CD4-positive, alpha-beta memory T cell (primary cell): ENCODE measurements around the gene FXR2. TPM values are rescaled to one million over a fixed set of nuclear protein-coding genes. Genes with fewer than 3 reads are reported as not detected.

Experiments used
- CTCF ChIA-PET: fragments of 350-600 bp; sonication (Branson Sonifier 250); formaldehyde crosslinking; loops from one replicate; lab custom pipeline; 2021; ENCODE audit warnings: inconsistent platforms; ENCODE audit not compliant: partially characterized antibody; lab: Charles Lee
- POLR2A ChIA-PET: fragments of 350-600 bp; sonication (Branson Sonifier 250); formaldehyde crosslinking; loops from one replicate; lab custom pipeline; 2021; ENCODE audit not compliant: partially characterized antibody; lab: Charles Lee
- DNase-seq, 5 donors: peaks; one replicate each; pipeline versions ENCODE4 v3.0.0 to v3.0.0-alpha.2; 2020 to 2022; ENCODE audit warnings: mixed read lengths in 1 of 5
- H3K27ac ChIP-seq: one replicate; pipeline ENCODE4 v1.7.0; 2013; ENCODE audit warnings: low read depth, low read length
- H3K27me3 ChIP-seq: 2 replicates; pipeline ENCODE4 v1.7.0; 2013; ENCODE audit warnings: mild to moderate bottlenecking, low read length, moderate library complexity; ENCODE audit not compliant: insufficient read depth
- H3K36me3 ChIP-seq: 2 replicates; pipeline ENCODE4 v1.7.0; 2013; ENCODE audit warnings: mild to moderate bottlenecking, low read length, moderate library complexity; ENCODE audit not compliant: insufficient read depth
- H3K4me1 ChIP-seq: 2 replicates; pipeline ENCODE4 v1.7.0; 2013; ENCODE audit warnings: mild to moderate bottlenecking, low read length, moderate library complexity; ENCODE audit not compliant: insufficient read depth
- H3K4me3 ChIP-seq, 2 donors: one replicate each; pipeline ENCODE4 v1.7.0; 2013; ENCODE audit warnings: low read length in 2 of 2, mild to moderate bottlenecking in 1 of 2
- H3K9me3 ChIP-seq, 2 donors: one replicate each; pipeline ENCODE4 v1.7.0; 2013; ENCODE audit warnings: low read length in 2 of 2, control low read depth in 1 of 2; ENCODE audit not compliant: control insufficient read depth in 1 of 2
- H3K27ac Mint-ChIP-seq, 7 donors: one replicate each; pipeline ENCODE4 v1.8.0; 2020 to 2021; ENCODE audit warnings: mixed read lengths in 7 of 7, mild to moderate bottlenecking in 6 of 7, inconsistent platforms in 3 of 7, moderate library complexity in 3 of 7
- H3K27me3 Mint-ChIP-seq, 2 donors: one replicate each; pipeline ENCODE4 v1.8.0; 2020 to 2021; ENCODE audit warnings: mixed read lengths in 2 of 2
- H3K36me3 Mint-ChIP-seq, 2 donors: one replicate each; pipeline ENCODE4 v1.8.0; 2020 to 2021; ENCODE audit warnings: mixed read lengths in 2 of 2, inconsistent platforms in 1 of 2, mild to moderate bottlenecking in 1 of 2
- H3K4me1 Mint-ChIP-seq, 4 donors: one replicate each; pipeline ENCODE4 v1.8.0; 2020 to 2021; ENCODE audit warnings: mixed read lengths in 4 of 4, mild to moderate bottlenecking in 1 of 4
- H3K4me3 Mint-ChIP-seq, 8 donors: one replicate each; pipeline ENCODE4 v1.8.0; 2020 to 2021; ENCODE audit warnings: mixed read lengths in 8 of 8, mild to moderate bottlenecking in 7 of 8, moderate library complexity in 6 of 8, inconsistent platforms in 3 of 8
- H3K9me3 Mint-ChIP-seq, 8 donors: one replicate each; pipeline ENCODE4 v1.8.0; 2020 to 2021; ENCODE audit warnings: mixed read lengths in 8 of 8, mild to moderate bottlenecking in 5 of 8, inconsistent platforms in 3 of 8, moderate library complexity in 1 of 8
- intact Hi-C: fragments of 100-400 bp; cut with micrococcal nuclease; formaldehyde crosslinking; loops from one replicate; pipeline ENCODE4 v1.15.1; 2023
- polyA plus RNA-seq, 2 donors: library from polyadenylated mRNA; unstranded; fragments of 300-500 nt; fragmentation: Illumina TruSeq; gene quantifications; one replicate each; pipeline ENCODE4 v1.2.3, GENCODE V29; 2021
- total RNA-seq, 2 experiments: library from RNA; stranded (reverse); gene quantifications; one replicate each; pipeline ENCODE4 v1.2.3, GENCODE V29; 2021

Gene FXR2
- total and polyA plus RNA-seq, 4 experiments from 2014 or later: 9.2 to 46.6 (median 31.4) TPM

DNA sequence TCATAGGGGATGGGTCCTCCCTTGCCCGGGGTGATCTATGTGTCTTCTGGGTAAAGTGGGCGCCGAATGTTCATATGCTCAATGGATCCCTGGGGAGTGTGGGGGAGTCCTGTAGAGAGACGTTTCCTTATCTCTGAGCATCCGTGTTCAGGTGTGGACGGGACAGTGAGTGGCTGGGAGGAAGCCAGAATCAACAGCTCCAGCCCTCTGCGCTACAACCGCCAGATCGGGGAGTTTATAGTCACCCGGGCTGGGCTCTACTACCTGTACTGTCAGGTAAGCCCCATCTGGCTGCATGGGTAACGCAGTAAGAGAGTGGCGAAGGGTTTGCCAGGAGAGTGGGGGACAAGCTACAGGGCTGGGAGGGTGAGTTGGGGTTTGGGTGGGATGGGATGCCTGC is 58.1 kb downstream of the FXR2 start:
- H3K4me3 Mint-ChIP-seq: no peak overlapping the region
- CTCF ChIA-PET: interaction anchor here (0.6 to 2.6 kb wide), 4 partner anchors 42 to 201 kb away, joined by 3 to 8 read pairs (median 4); partner anchors contain the start of genes TMEM95 and WRAP53

DNA sequence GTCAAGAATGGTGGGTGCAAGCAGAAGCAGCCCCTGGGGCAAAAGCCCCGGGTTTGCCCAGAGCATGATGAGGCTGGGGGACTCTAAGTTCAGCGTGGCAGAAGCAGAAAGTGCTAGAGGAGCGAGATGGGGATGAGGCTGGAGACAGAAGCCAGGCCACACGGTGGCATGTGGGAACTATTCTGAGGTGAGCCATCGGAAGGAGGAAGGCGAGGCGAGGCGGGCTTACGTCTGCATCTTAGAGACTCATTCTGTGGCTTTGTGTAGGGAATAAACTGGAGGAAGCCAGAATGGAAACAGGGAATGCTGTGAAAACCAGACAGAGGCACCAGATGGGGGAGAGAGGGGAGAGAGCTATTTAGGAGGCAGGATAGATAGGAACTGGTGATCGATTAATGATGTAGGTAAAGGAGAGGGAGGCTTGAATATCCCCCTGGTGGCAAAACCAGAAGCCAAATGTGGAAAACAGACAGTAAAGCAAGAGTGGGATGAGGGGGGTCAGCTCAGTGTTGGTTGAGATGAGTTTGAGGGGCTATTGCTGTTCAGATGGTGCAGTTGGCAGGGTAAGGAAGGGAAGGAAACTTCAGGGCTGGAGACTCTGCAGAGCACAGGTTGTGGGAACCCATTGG is 59.3 kb downstream of the FXR2 start:
- no peaks in the 10 kb centered on the region for H3K27me3 ChIP-seq
- Mint-ChIP-seq H3K4me1 (peaks cover 34 to 55% (median 44%) of the 10 kb centered on the region in 4 donors), H3K36me3 (peaks cover 21 to 28% of the 10 kb centered on the region in 2 donors), H3K4me3 (peak overlapping the region in 1 of 8 donors; percentile 32), H3K27ac (peak overlapping the region; percentile 64 to 94 (median 81)), H3K27me3 (no peaks in the 10 kb centered on the region), H3K9me3 (peaks cover 0 to 1% (median 0%) of the 10 kb centered on the region in 8 donors)
- intact Hi-C loops: no loop called here
- DNase-seq: no peak
- no peaks in the 10 kb centered on the region for H3K9me3 ChIP-seq
- peaks cover 42% of the 10 kb centered on the region for H3K4me1 ChIP-seq
- H3K27ac ChIP-seq: no peak overlapping the region
- POLR2A ChIA-PET: interaction anchor here (0.7 to 1.2 kb wide), 3 partner anchors 19 to 118 kb away, joined by 3 to 4 read pairs (median 3); partner anchors contain the start of gene ZBTB4
- peaks cover 7% of the 10 kb centered on the region for H3K36me3 ChIP-seq
- CTCF ChIA-PET: interaction anchor here (0.6 to 1.2 kb wide), 4 partner anchors 10 to 42 kb away, joined by 3 to 4 read pairs (median 3); no protein-coding TSS in a partner anchor
- H3K4me3 ChIP-seq: no peak overlapping the region

More for the DNA sequence above, 58.1 kb downstream of the FXR2 start:
- Mint-ChIP-seq H3K27ac (peak overlapping the region in 5 of 7 donors; percentile 51 to 65 (median 59)), H3K36me3 (peaks cover 23 to 24% of the 10 kb centered on the region in 2 donors), H3K4me1 (peaks cover 36 to 55% (median 44%) of the 10 kb centered on the region in 4 donors), H3K9me3 (peaks cover 0 to 1% (median 0%) of the 10 kb centered on the region in 8 donors), H3K27me3 (no peaks in the 10 kb centered on the region)
- intact Hi-C loops: no loop called here
- Histone ChIP-seq H3K27me3 (no peaks in the 10 kb centered on the region), H3K4me3 (no peak overlapping the region), H3K4me1 (peaks cover 45% of the 10 kb centered on the region), H3K9me3 (no peaks in the 10 kb centered on the region), H3K27ac (no peak overlapping the region), H3K36me3 (peaks cover 7% of the 10 kb centered on the region)
- no peak for DNase-seq
- POLR2A ChIA-PET: interaction anchor here (0.8 to 7.8 kb wide), 5 partner anchors 8 to 209 kb away, joined by 3 to 56 read pairs (median 6); partner anchors contain the start of genes MPDU1, POLR2A, TNFSF12 and TP53

DNA sequence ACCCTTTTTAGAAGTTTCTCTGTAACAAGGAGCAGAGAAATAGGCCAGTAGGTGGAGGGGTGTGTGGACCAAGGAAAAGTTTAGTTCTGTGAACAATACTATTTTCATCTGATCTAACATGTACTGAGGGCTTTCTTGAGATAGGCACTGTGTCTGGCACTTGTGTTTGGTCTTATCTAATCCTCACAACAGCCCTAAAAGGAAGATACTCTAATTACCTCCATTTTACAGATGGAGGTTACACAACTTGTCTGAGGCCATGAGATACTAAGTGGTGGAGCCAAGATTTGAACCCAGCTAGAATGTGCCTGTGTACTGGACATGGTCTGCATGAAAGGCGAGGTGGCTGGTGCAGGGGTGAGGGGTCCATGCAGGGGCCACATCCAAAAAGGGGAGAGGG is 61.3 kb downstream of the FXR2 start:
- Histone ChIP-seq H3K36me3 (peaks cover 7% of the 10 kb centered on the region), H3K4me1 (peaks cover 47% of the 10 kb centered on the region), H3K9me3 (no peaks in the 10 kb centered on the region), H3K4me3 (no peak overlapping the region), H3K27me3 (no peaks in the 10 kb centered on the region), H3K27ac (peak overlapping the region; percentile 35)
- intact Hi-C loops: no loop called here
- H3K36me3 Mint-ChIP-seq: peaks cover 24 to 28% of the 10 kb centered on the region in 2 donors
- H3K27me3 Mint-ChIP-seq: no peaks in the 10 kb centered on the region
- H3K27ac Mint-ChIP-seq: peak overlapping the region; percentile 22 to 94 (median 93)
- H3K4me1 Mint-ChIP-seq: peaks cover 37 to 67% (median 52%) of the 10 kb centered on the region in 4 donors
- DNase-seq: no peak
- ChIA-PET CTCF (interaction anchor here (1.0 to 1.7 kb wide), 2 partner anchors 30 to 39 kb away, joined by 4 to 5 read pairs; no protein-coding TSS in a partner anchor), POLR2A (interaction anchor here (0.7 to 1.3 kb wide), 2 partner anchors 22 to 134 kb away, joined by 3 read pairs; partner anchors contain the start of genes TP53 and WRAP53)
- peaks cover 0 to 1% (median 0%) of the 10 kb centered on the region in 8 donors for H3K9me3 Mint-ChIP-seq
- peak overlapping the region in 7 of 8 donors; percentile 6 to 90 (median 66) for H3K4me3 Mint-ChIP-seq

DNA sequence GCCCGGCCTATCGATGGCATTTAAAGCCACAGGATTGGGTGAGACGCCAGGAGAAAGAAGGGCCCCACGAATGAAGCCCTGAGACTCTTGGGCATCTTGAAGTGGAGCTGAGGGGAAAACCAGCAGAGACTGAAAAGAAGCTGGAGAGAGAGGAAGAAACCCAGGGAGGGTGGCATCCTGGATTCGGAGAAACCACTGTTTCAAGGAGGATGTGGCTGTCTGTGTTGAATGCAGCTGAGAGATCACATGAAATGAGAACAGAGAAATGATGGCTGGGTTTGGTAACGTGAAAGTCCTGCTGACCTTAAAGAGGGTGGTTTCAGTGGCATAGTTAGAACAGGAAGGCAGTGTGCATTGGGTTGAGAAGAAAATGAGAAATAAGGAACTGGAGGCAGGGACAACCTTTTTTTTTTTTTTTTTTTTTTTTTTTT is 62.1 kb downstream of the FXR2 start:
- intact Hi-C loops: no loop called here
- peaks cover 7% of the 10 kb centered on the region for H3K36me3 ChIP-seq
- H3K9me3 Mint-ChIP-seq: peaks cover 0 to 1% (median 0%) of the 10 kb centered on the region in 8 donors
- peaks cover 24 to 28% of the 10 kb centered on the region in 2 donors for H3K36me3 Mint-ChIP-seq
- CTCF ChIA-PET: interaction anchor here (1.2 to 1.9 kb wide), 5 partner anchors 8 to 197 kb away, joined by 4 to 14 read pairs (median 5); no protein-coding TSS in a partner anchor
- peak overlapping the region; percentile 36 to 90 (median 80) for H3K4me3 Mint-ChIP-seq
- H3K27ac ChIP-seq: peak overlapping the region; percentile 27
- H3K27ac Mint-ChIP-seq: peak overlapping the region; percentile 22 to 96 (median 93)
- no peaks in the 10 kb centered on the region for H3K9me3 ChIP-seq
- peak; percentile 52 to 75 (median 56) for DNase-seq
- H3K27me3 ChIP-seq: no peaks in the 10 kb centered on the region
- no peak overlapping the region for H3K4me3 ChIP-seq
- peaks cover 40 to 70% (median 55%) of the 10 kb centered on the region in 4 donors for H3K4me1 Mint-ChIP-seq
- peaks cover 49% of the 10 kb centered on the region for H3K4me1 ChIP-seq
- no peaks in the 10 kb centered on the region for H3K27me3 Mint-ChIP-seq
- POLR2A ChIA-PET: interaction anchor here (0.7 to 1.7 kb wide), 9 partner anchors 8 to 517 kb away, joined by 3 to 9 read pairs (median 3); partner anchors contain the start of genes MPDU1, SENP3, TP53 and WRAP53

DNA sequence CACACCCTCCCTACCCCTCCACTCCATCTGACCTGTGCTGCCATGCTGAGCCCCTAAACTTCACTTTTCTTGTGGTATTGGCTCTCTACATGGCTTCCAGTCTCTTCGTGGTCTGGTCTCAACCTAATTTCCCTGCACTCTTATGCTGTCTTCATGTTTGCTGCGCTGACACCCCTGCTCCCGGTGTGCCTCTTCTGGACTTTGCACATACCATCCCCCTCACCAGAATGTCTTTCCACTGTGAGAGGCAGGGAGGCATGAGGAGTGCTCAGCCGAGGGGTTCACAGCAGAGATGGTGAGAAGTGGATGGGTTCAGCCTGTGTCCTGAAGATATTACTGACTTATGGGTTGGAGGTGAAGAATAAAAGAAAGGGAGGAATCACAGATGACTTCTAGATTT is 63.3 kb downstream of the FXR2 start:
- Mint-ChIP-seq H3K9me3 (peaks cover 0 to 1% (median 0%) of the 10 kb centered on the region in 8 donors), H3K36me3 (peaks cover 20 to 26% of the 10 kb centered on the region in 2 donors), H3K27ac (peak overlapping the region; percentile 22 to 95 (median 85)), H3K4me3 (peak overlapping the region in 7 of 8 donors; percentile 26 to 81 (median 48)), H3K27me3 (no peaks in the 10 kb centered on the region), H3K4me1 (peaks cover 37 to 66% (median 55%) of the 10 kb centered on the region in 4 donors)
- Histone ChIP-seq H3K27me3 (no peaks in the 10 kb centered on the region), H3K4me3 (no peak overlapping the region), H3K27ac (no peak overlapping the region), H3K36me3 (peaks cover under 1% of the 10 kb centered on the region), H3K4me1 (peaks cover 46% of the 10 kb centered on the region), H3K9me3 (no peaks in the 10 kb centered on the region)
- ChIA-PET POLR2A (interaction anchor here (0.7 to 1.7 kb wide), 8 partner anchors 10 to 214 kb away, joined by 3 to 9 read pairs (median 4); partner anchors contain the start of genes MPDU1, POLR2A and SENP3), CTCF (interaction anchor here (1.2 to 1.9 kb wide), 4 partner anchors 9 to 195 kb away, joined by 4 to 14 read pairs (median 8); no protein-coding TSS in a partner anchor)
- intact Hi-C loops: no loop called here
- DNase-seq: no peak

DNA sequence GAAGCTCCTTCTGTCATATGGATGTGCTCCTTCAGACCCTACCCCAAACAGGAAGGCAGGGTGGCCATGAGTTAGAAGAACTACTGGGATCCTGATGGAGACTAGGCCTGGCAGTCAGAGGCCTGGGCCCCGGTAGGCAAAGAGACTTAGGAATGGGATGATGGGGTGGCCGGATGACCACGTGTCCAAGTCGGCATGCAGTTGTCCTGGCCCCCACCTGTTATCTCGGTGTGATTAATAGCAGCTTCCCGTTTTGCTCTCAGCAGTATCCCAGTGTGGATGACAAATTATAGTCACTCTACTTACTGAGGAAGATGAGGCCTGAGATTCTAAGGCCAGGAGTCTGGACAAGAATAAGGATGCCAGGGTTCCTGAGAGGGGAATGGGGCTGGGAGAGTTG is 64.4 kb downstream of the FXR2 start:
- Mint-ChIP-seq H3K36me3 (peaks cover 16 to 20% of the 10 kb centered on the region in 2 donors), H3K4me1 (peaks cover 33 to 60% (median 50%) of the 10 kb centered on the region in 4 donors), H3K27me3 (no peaks in the 10 kb centered on the region), H3K27ac (peak overlapping the region; percentile 22 to 96 (median 94)), H3K4me3 (peak overlapping the region in 7 of 8 donors; percentile 82 to 96 (median 92)), H3K9me3 (peaks cover 0 to 1% (median 0%) of the 10 kb centered on the region in 8 donors)
- H3K4me3 ChIP-seq: peak overlapping the region in 1 of 2 donors; percentile 82
- intact Hi-C loops: no loop called here
- H3K9me3 ChIP-seq: no peaks in the 10 kb centered on the region
- CTCF ChIA-PET: interaction anchor here (0.6 to 4.4 kb wide), 9 partner anchors 10 to 213 kb away, joined by 3 to 44 read pairs (median 4); partner anchors contain the start of gene SENP3
- no peak for DNase-seq
- H3K36me3 ChIP-seq: no peaks in the 10 kb centered on the region
- POLR2A ChIA-PET: interaction anchor here (1.0 to 5.3 kb wide), 12 partner anchors 10 to 698 kb away, joined by 3 to 56 read pairs (median 13); partner anchors contain the start of genes MPDU1, NEURL4, POLR2A and SENP3
- H3K4me1 ChIP-seq: peaks cover 45% of the 10 kb centered on the region
- H3K27me3 ChIP-seq: no peaks in the 10 kb centered on the region
- peak overlapping the region; percentile 79 for H3K27ac ChIP-seq
